HCT116 (cell line): ENCODE results near the gene HCN1. TPM values are rescaled to one million over a fixed set of nuclear protein-coding genes. Genes with fewer than 3 reads are reported as not detected.

Experiments used
- ATAC-seq: fragments of 200-7000 bp; cut with Tn5 transposase; 2 replicates; pipeline ENCODE4 v1.9.1; 2020; ENCODE audit warnings: mild to moderate bottlenecking, moderate library complexity
- BruUV-seq: library from RNA; stranded (reverse); fragments of 400-500 nt; replicated peaks from 2 replicates; lab custom pipeline; 2021; lab: Mats Ljungman, UMichigan
- CTCF ChIA-PET: fragments of 300-600 bp; sonication (Branson Sonifier 250); formaldehyde crosslinking; loops from one replicate; lab custom pipeline; 2021; ENCODE audit warnings: antibody characterized with exemption; lab: Charles Lee
- POLR2A ChIA-PET: fragments of 300-600, 350-600 bp; sonication (Branson Sonifier 250); formaldehyde crosslinking; loops from one replicate; lab custom pipeline; 2021; ENCODE audit warnings: antibody characterized with exemption; lab: Charles Lee
- RAD21 ChIA-PET, 2 experiments: fragments of 300-600 bp; sonication (Branson Sonifier 250); formaldehyde crosslinking; loops; one replicate each; lab custom pipeline; 2023; ENCODE audit warnings: low total read pairs in 2 of 2; ENCODE audit not compliant: uncharacterized antibody in 2 of 2, unreplicated experiment in 2 of 2, low non-redundant PET in 1 of 2; lab: Charles Lee
- DNase-seq: peaks from one replicate; pipeline ENCODE4 v3.0.0-alpha.2; 2010; ENCODE audit warnings: low read depth, low spot score
- H2AFZ ChIP-seq: fragments of 200-600 bp; shearing (Covaris generic), sonication (generic); 2 replicates; pipeline ENCODE4 v1.6.1; 2017; ENCODE audit warnings: low read depth, mixed run types, mixed read lengths, antibody characterized with exemption, low read length; ENCODE audit not compliant: poor library complexity, severe bottlenecking
- H3K27ac ChIP-seq: 2 replicates; pipeline ENCODE4 v1.5.1; 2012; ENCODE audit warnings: low read depth, low read length
- H3K27me3 ChIP-seq: fragments of 200-600 bp; sonication (generic); 2 replicates; pipeline ENCODE4 v1.6.1; 2016; ENCODE audit warnings: mixed run types, low read length, mixed read lengths; ENCODE audit not compliant: insufficient read depth
- H3K36me3 ChIP-seq, 2 experiments: fragments of 200-500 bp in 1 of 2; fragments of 200-600 bp in 1 of 2; sonication (Bioruptor generic) in 1 of 2; sonication (generic) in 1 of 2; 2 replicates each; pipeline versions ENCODE4 v1.5.1 to v1.6.1; 2014 to 2016; ENCODE audit warnings: low read length in 2 of 2, inconsistent platforms in 1 of 2, mixed read lengths in 1 of 2, mixed run types in 1 of 2; ENCODE audit not compliant: insufficient read depth in 2 of 2, control insufficient read depth in 1 of 2
- H3K4me1 ChIP-seq, 2 experiments: fragments of 200-600 bp in 1 of 2; sonication (generic) in 1 of 2; 2 replicates each; pipeline versions ENCODE4 v1.5.1 to v1.6.1; 2012 to 2017; ENCODE audit warnings: low read length in 2 of 2, inconsistent platforms in 1 of 2, mild to moderate bottlenecking in 1 of 2, mixed read lengths in 1 of 2, mixed run types in 1 of 2, moderate library complexity in 1 of 2; ENCODE audit not compliant: insufficient read depth in 2 of 2, control insufficient read depth in 1 of 2
- H3K4me2 ChIP-seq: fragments of 200-600 bp; sonication (generic); 2 replicates; pipeline ENCODE4 v1.6.1; 2017; ENCODE audit warnings: mixed run types, low read length, mixed read lengths
- H3K4me3 ChIP-seq, 2 experiments: fragments of 200-600 bp in 1 of 2; sonication (generic) in 1 of 2; replicated peaks in 1 of 2; 2 replicates each; pipeline ENCODE4 v1.5.1; 2011 to 2016; ENCODE audit warnings: low read length in 2 of 2, control low read depth in 1 of 2, low read depth in 1 of 2, mild to moderate bottlenecking in 1 of 2, mixed read lengths in 1 of 2, mixed run types in 1 of 2
- H3K79me2 ChIP-seq: fragments of 200-600 bp; sonication (generic); 2 replicates; pipeline ENCODE4 v1.6.1; 2017; ENCODE audit warnings: mild to moderate bottlenecking, mixed run types, low read length, moderate library complexity, mixed read lengths; ENCODE audit not compliant: insufficient read depth
- H3K9ac ChIP-seq: fragments of 200-600 bp; sonication (generic); 2 replicates; pipeline ENCODE4 v1.6.1; 2016; ENCODE audit warnings: low read length, mixed read lengths
- H3K9me2 ChIP-seq: fragments of 200-600 bp; sonication (generic), shearing (Covaris generic); 2 replicates; pipeline ENCODE4 v1.6.1; 2017; ENCODE audit warnings: mixed run types, mild to moderate bottlenecking, moderate library complexity; ENCODE audit not compliant: insufficient read depth
- H3K9me3 ChIP-seq, 2 experiments: fragments of 200-500 bp in 1 of 2; fragments of 200-600 bp in 1 of 2; sonication (Bioruptor generic) in 1 of 2; sonication (generic) in 1 of 2; 2 replicates each; pipeline ENCODE4 v1.6.1; 2014 to 2017; ENCODE audit warnings: low read length in 2 of 2, mixed read lengths in 2 of 2, inconsistent platforms in 1 of 2, low read depth in 1 of 2, mild to moderate bottlenecking in 1 of 2, mixed run types in 1 of 2, moderate library complexity in 1 of 2; ENCODE audit not compliant: control insufficient read depth in 1 of 2, insufficient read depth in 1 of 2
- H4K20me1 ChIP-seq: fragments of 200-600 bp; sonication (generic), shearing (Covaris generic); 2 replicates; pipeline ENCODE4 v1.6.1; 2017; ENCODE audit warnings: mixed run types, mild to moderate bottlenecking, moderate library complexity; ENCODE audit not compliant: insufficient read depth
- ATF3 ChIP-seq: IDR thresholded peaks from 2 replicates; pipeline ENCODE4 v1.6.1; 2012
- CEBPB ChIP-seq: IDR thresholded peaks from 2 replicates; pipeline ENCODE4 v1.6.1; 2012; ENCODE audit warnings: low read depth
- EGR1 ChIP-seq: IDR thresholded peaks from 2 replicates; pipeline ENCODE4 v1.6.1; 2012; ENCODE audit warnings: low read depth
- ELF1 ChIP-seq: IDR thresholded peaks from 2 replicates; pipeline ENCODE4 v1.6.1; 2012; ENCODE audit warnings: low read depth, borderline replicate concordance
- EZH2 ChIP-seq: fragments of 200-600 bp; sonication (generic); IDR thresholded peaks from 2 replicates; pipeline ENCODE4 v1.6.1; 2017; ENCODE audit warnings: antibody characterized with exemption, mixed run types
- EZH2phosphoT487 ChIP-seq: fragments of 200-600 bp; IDR thresholded peaks from 2 replicates; pipeline ENCODE4 v1.6.1; 2018; ENCODE audit warnings: antibody characterized with exemption, borderline replicate concordance
- MAX ChIP-seq: IDR thresholded peaks from 2 replicates; pipeline ENCODE4 v1.6.1; 2012
- POLR2A ChIP-seq: IDR thresholded peaks from 2 replicates; pipeline ENCODE4 v1.7.0; 2011; ENCODE audit warnings: borderline replicate concordance; ENCODE audit not compliant: insufficient read depth, insufficient read length; ENCODE audit errors: extremely low read depth
- RAD21 ChIP-seq: IDR thresholded peaks from 2 replicates; pipeline ENCODE4 v1.6.1; 2012; ENCODE audit warnings: low read depth, mild to moderate bottlenecking
- REST ChIP-seq: IDR thresholded peaks from 2 replicates; pipeline ENCODE4 v1.6.1; 2012; ENCODE audit warnings: low read depth
- SRF ChIP-seq: IDR thresholded peaks from 2 replicates; pipeline ENCODE4 v1.6.1; 2012; ENCODE audit warnings: low read depth
- TCF7L2 ChIP-seq: IDR thresholded peaks from 2 replicates; pipeline ENCODE4 v1.7.0; 2011; ENCODE audit warnings: borderline replicate concordance, inconsistent platforms; ENCODE audit not compliant: insufficient read depth, insufficient read length; ENCODE audit errors: extremely low read depth
- ZBTB33 ChIP-seq: IDR thresholded peaks from 2 replicates; pipeline ENCODE4 v1.6.1; 2011; ENCODE audit warnings: mild to moderate bottlenecking, low read length, moderate library complexity; ENCODE audit not compliant: insufficient replicate concordance; ENCODE audit errors: extremely low read depth
- ZFX ChIP-seq: fragments of 450-650 bp; IDR thresholded peaks from 2 replicates; pipeline ENCODE4 v1.6.1; 2017
- ZNF274 ChIP-seq: fragments of 200-500 bp; sonication (Bioruptor generic); IDR thresholded peaks from 2 replicates; pipeline ENCODE4 v1.6.1; 2014; ENCODE audit warnings: mild to moderate bottlenecking, low read depth, low read length, inconsistent platforms
- intact Hi-C: fragments of 100-400 bp; cut with micrococcal nuclease; formaldehyde crosslinking; loops from 2 replicates; pipeline ENCODE4 v1.10.0; 2022
- total RNA-seq: library from RNA; stranded (reverse); gene quantifications from one replicate; pipeline ENCODE4 v1.2.1, GENCODE V29; 2021; ENCODE audit not compliant: unreplicated experiment

The HCN1 gene
- total RNA-seq, 1 experiment from 2014 or later = 0.10 TPM

GRCh38 chr5:45627076-45627656, 69.0 kb downstream of the HCN1 start:
- no peaks in the 10 kb centered on the region for H3K79me2 ChIP-seq
- POLR2A ChIA-PET = no interaction called here
- no peaks in the 10 kb centered on the region for H4K20me1 ChIP-seq
- intact Hi-C loops = no loop called here
- TF ChIP-seq EGR1 (no peak), ZBTB33 (no peak), ZNF274 (no peak), ATF3 (no peak), ZFX (no peak), REST (no peak), RAD21 (no peak), CEBPB (no peak), POLR2A (no peak), SRF (no peak), EZH2 (no peak), EZH2phosphoT487 (no peak), MAX (no peak), ELF1 (no peak), TCF7L2 (no peak)
- RAD21 ChIA-PET = no interaction called here
- ATAC-seq (no peak), DNase-seq (no peak)
- H3K4me2 ChIP-seq = no peak overlapping the region
- H3K27ac ChIP-seq = no peak overlapping the region
- H2AFZ ChIP-seq = no peak overlapping the region
- H3K27me3 ChIP-seq = no peaks in the 10 kb centered on the region
- no peaks in the 10 kb centered on the region for H3K9me2 ChIP-seq
- no peak overlapping the region for H3K4me3 ChIP-seq
- H3K4me1 ChIP-seq = no peaks in the 10 kb centered on the region
- no peaks in the 10 kb centered on the region for H3K36me3 ChIP-seq
- no TSS peak for BruUV-seq
- H3K9me3 ChIP-seq = no peaks in the 10 kb centered on the region
- CTCF ChIA-PET = no interaction called here
- no peak overlapping the region for H3K9ac ChIP-seq
